Measurements from ENCODE around the gene SLC35A2. TPM values are rescaled to one million over a fixed set of nuclear protein-coding genes. Genes with fewer than 3 reads are reported as not detected.
"Not testable (repeated sequence)": the region's sequence is repeated elsewhere in the genome, so short reads cannot be mapped to it uniquely, and the experiment has no call there.

SLC35A2 gene
- total RNA-seq, 2 experiments from 2014 or later, result 20.8 to 24.0 TPM

- no peak for DNase-seq
Measured at GRCh38 chrX:48899078-48899410, 12.4 kb downstream of the SLC35A2 start.

GRCh38 chrX:48897625-48898306 lies 13.7 kb downstream of the SLC35A2 start, which contains the start of the genes PQBP1 and TIMM17B:
PQBP1 (plus strand) TSS chrX:48897930; CDS start chrX:48898510, 580 bp downstream.
TIMM17B (minus strand) TSS chrX:48897768; CDS start chrX:48897749, 19 bp downstream.
- no peaks in the 10 kb centered on the region for H3K9me3 Mint-ChIP-seq
- DNase-seq, result peak; percentile 89
- peak within 1 kb of the TSS; percentile 92 for H3K27ac Mint-ChIP-seq
- H3K4me3 Mint-ChIP-seq, result peak within 1 kb of the TSS; percentile 89
- peaks cover 9% of the 10 kb centered on the region for H3K36me3 Mint-ChIP-seq
- peaks cover 21% of the 10 kb centered on the region for H3K4me1 Mint-ChIP-seq
- H3K27me3 Mint-ChIP-seq, result no peaks in the 10 kb centered on the region

More at GRCh38 chrX:48899078-48899410, 12.4 kb downstream of the SLC35A2 start:
- Mint-ChIP-seq H3K36me3 (peaks cover 9% of the 10 kb centered on the region), H3K27me3 (no peaks in the 10 kb centered on the region), H3K27ac (peak overlapping the region; percentile 92), H3K4me3 (peak overlapping the region; percentile 89), H3K4me1 (peaks cover 21% of the 10 kb centered on the region), H3K9me3 (no peaks in the 10 kb centered on the region)

GRCh38 chrX:48897157-48897624 lies 14.3 kb downstream of the SLC35A2 start:
- H3K27me3 Mint-ChIP-seq, result no peaks in the 10 kb centered on the region
- H3K4me3 Mint-ChIP-seq, result peak overlapping the region; percentile 89
- H3K9me3 Mint-ChIP-seq, result no peaks in the 10 kb centered on the region
- H3K27ac Mint-ChIP-seq, result peak overlapping the region; percentile 92
- H3K36me3 Mint-ChIP-seq, result peaks cover 9% of the 10 kb centered on the region
- H3K4me1 Mint-ChIP-seq, result peaks cover 20% of the 10 kb centered on the region
- DNase-seq, result peak; percentile 67

GRCh38 chrX:48896611-48897011 lies 14.8 kb downstream of the SLC35A2 start:
- peaks cover 7% of the 10 kb centered on the region for H3K36me3 Mint-ChIP-seq
- no peaks in the 10 kb centered on the region for H3K9me3 Mint-ChIP-seq
- no peaks in the 10 kb centered on the region for H3K27me3 Mint-ChIP-seq
- peaks cover 23% of the 10 kb centered on the region for H3K4me1 Mint-ChIP-seq
- no peak for DNase-seq
- H3K4me3 Mint-ChIP-seq, result peak overlapping the region; percentile 89
- peak overlapping the region; percentile 92 for H3K27ac Mint-ChIP-seq

- Mint-ChIP-seq H3K9me3 (no peaks in the 10 kb centered on the region), H3K36me3 (peaks cover 7% of the 10 kb centered on the region), H3K4me1 (peaks cover 30% of the 10 kb centered on the region), H3K27ac (peak overlapping the region; percentile 12), H3K27me3 (no peaks in the 10 kb centered on the region), H3K4me3 (no peak overlapping the region)
- no peak for DNase-seq
Measured at GRCh38 chrX:48894891-48895290, 16.6 kb downstream of the SLC35A2 start.

GRCh38 chrX:48893556-48894348 lies 17.7 kb downstream of the SLC35A2 start:
- Mint-ChIP-seq H3K9me3 (no peaks in the 10 kb centered on the region), H3K27ac (no peak overlapping the region), H3K4me3 (no peak overlapping the region), H3K36me3 (peaks cover 7% of the 10 kb centered on the region), H3K27me3 (no peaks in the 10 kb centered on the region), H3K4me1 (peaks cover 28% of the 10 kb centered on the region)
- no peak for DNase-seq

GRCh38 chrX:48892896-48893295 lies 18.6 kb downstream of the SLC35A2 start:
- Mint-ChIP-seq H3K27me3 (no peaks in the 10 kb centered on the region), H3K27ac (no peak overlapping the region), H3K9me3 (no peaks in the 10 kb centered on the region), H3K36me3 (peaks cover 7% of the 10 kb centered on the region), H3K4me3 (no peak overlapping the region), H3K4me1 (peaks cover 26% of the 10 kb centered on the region)
- DNase-seq, result no peak

GRCh38 chrX:48891402-48892288 lies 19.8 kb downstream of the SLC35A2 start:
- peak; percentile 75 for DNase-seq
- peaks cover 7% of the 10 kb centered on the region for H3K36me3 Mint-ChIP-seq
- H3K4me1 Mint-ChIP-seq, result peaks cover 23% of the 10 kb centered on the region
- H3K27ac Mint-ChIP-seq, result peak overlapping the region; percentile 38
- no peaks in the 10 kb centered on the region for H3K9me3 Mint-ChIP-seq
- H3K27me3 Mint-ChIP-seq, result no peaks in the 10 kb centered on the region
- H3K4me3 Mint-ChIP-seq, result peak overlapping the region; percentile 70

GRCh38 chrX:48890934-48891401 lies 20.5 kb downstream of the SLC35A2 start:
- H3K27ac Mint-ChIP-seq, result peak overlapping the region; percentile 80
- H3K4me1 Mint-ChIP-seq, result peaks cover 19% of the 10 kb centered on the region
- H3K27me3 Mint-ChIP-seq, result no peaks in the 10 kb centered on the region
- DNase-seq, result peak; percentile 29
- no peaks in the 10 kb centered on the region for H3K9me3 Mint-ChIP-seq
- peaks cover 7% of the 10 kb centered on the region for H3K36me3 Mint-ChIP-seq
- H3K4me3 Mint-ChIP-seq, result peak overlapping the region; percentile 83

- H3K4me3 Mint-ChIP-seq, result peak overlapping the region; percentile 83
- H3K36me3 Mint-ChIP-seq, result peaks cover 4% of the 10 kb centered on the region
- no peaks in the 10 kb centered on the region for H3K27me3 Mint-ChIP-seq
- no peak for DNase-seq
- H3K27ac Mint-ChIP-seq, result peak overlapping the region; percentile 80
- H3K4me1 Mint-ChIP-seq, result peaks cover 18% of the 10 kb centered on the region
- H3K9me3 Mint-ChIP-seq, result no peaks in the 10 kb centered on the region
Measured at GRCh38 chrX:48890296-48890925, 21.0 kb downstream of the SLC35A2 start.

- H3K36me3 Mint-ChIP-seq, H3K4me3 Mint-ChIP-seq, H3K9me3 Mint-ChIP-seq, DNase-seq, H3K4me1 Mint-ChIP-seq, H3K27ac Mint-ChIP-seq, H3K27me3 Mint-ChIP-seq: not testable (repeated sequence)
Measured at GRCh38 chrX:48886586-48886985, 24.9 kb downstream of the SLC35A2 start.

- Mint-ChIP-seq H3K4me3 (no peak overlapping the region), H3K9me3 (no peaks in the 10 kb centered on the region), H3K27me3 (no peaks in the 10 kb centered on the region), H3K27ac (no peak overlapping the region), H3K4me1 (no peaks in the 10 kb centered on the region), H3K36me3 (no peaks in the 10 kb centered on the region)
- DNase-seq, result no peak
Measured at GRCh38 chrX:48883729-48884128, 27.7 kb downstream of the SLC35A2 start.

GRCh38 chrX:48876944-48877343 lies 34.5 kb downstream of the SLC35A2 start:
- H3K4me3 Mint-ChIP-seq, H3K9me3 Mint-ChIP-seq, H3K27me3 Mint-ChIP-seq, H3K36me3 Mint-ChIP-seq, H3K4me1 Mint-ChIP-seq, H3K27ac Mint-ChIP-seq, DNase-seq: not testable (repeated sequence)

GRCh38 chrX:48872017-48872416 lies 39.4 kb downstream of the SLC35A2 start:
- H3K36me3 Mint-ChIP-seq, H3K4me3 Mint-ChIP-seq, H3K27ac Mint-ChIP-seq, H3K4me1 Mint-ChIP-seq, H3K27me3 Mint-ChIP-seq, DNase-seq, H3K9me3 Mint-ChIP-seq: not testable (repeated sequence)

Measured in activated naive CD8-positive, alpha-beta T cell treated with anti-CD3 and anti-CD28 coated beads for 36 hours (primary cell).